GM21619 (cell line): ENCODE results near the gene DCLK1.

ENCODE experiments used
- ATAC-seq: cut with Tn5 transposase; IDR thresholded peaks from one replicate; pipeline ENCODE4 v1.9.1; 2021; ENCODE audit not compliant: unreplicated experiment

Gene DCLK1

DNA sequence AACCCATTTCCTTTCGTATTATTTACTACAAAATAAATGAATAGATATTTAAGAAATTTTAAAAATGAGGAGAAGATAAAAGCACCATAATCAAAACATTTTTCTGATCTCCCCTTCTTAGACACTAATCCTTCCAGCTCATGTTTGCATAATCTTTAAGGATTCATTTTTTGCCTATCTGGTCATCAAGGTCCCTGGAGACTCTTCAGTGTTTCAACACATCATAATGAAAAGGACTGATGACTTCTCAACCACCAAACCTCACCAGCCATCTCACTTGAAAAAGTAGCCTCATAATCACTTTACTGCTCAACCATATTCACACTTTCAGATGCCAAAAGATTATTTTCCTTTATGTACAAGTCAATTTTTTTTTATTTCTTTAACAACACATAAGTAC lies 80.1 kb downstream of the DCLK1 start:
- no peak for ATAC-seq

DNA sequence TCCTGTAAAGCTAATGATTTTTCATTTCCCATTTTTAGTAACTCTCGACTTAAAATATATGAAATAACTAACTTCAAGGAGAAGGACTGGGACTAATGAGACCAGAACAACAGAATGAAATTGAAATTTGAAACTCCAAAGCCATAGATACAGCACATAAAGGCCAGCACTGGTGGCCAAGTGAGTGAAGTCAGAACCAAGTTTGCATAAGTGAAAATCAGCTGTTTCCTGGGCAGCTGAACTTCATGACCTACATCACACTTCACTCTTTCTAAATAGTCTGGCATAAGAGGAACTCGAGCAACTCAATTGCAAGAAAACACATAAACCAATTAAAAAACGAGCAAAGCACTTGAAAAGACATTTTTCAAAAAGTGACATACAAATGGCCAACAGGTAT lies 84.5 kb downstream of the DCLK1 start:
- ATAC-seq, result no peak

DNA sequence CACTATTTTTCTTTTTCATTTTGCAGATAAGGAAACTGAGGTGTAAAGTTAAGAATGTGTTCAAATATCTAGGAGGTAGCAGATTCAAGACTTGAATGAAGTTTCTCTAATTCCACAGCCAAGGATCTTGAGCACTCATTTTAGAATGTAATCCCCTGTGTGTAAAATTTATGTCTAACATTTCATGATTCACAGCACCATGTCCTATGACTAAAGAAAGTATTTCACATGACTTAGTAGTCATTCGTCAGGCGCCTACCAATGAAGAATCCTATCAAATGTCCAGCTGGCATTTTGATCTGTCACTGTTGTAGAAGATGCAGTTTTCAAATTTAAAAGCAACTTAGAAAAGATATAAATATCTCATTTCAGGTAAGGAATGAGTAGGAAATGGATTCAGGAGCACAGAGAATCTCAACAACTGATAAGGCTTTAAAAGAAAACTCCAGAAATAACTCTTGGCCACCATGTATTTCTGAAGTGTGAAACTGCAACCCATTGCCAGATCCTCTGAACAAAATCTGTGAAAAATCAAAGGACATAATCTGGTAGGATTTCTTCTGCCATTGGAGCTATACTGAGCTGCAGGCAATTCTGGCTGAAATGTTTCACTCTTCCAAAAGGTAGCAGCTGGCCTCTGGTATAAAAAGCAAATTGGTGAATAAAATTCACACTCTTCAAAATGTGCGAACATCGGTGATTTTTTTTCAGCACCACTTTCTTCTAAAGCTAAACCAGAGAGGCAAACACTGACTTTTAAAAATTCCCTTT lies 92.2 kb downstream of the DCLK1 start:
- ATAC-seq, result no peak

DNA sequence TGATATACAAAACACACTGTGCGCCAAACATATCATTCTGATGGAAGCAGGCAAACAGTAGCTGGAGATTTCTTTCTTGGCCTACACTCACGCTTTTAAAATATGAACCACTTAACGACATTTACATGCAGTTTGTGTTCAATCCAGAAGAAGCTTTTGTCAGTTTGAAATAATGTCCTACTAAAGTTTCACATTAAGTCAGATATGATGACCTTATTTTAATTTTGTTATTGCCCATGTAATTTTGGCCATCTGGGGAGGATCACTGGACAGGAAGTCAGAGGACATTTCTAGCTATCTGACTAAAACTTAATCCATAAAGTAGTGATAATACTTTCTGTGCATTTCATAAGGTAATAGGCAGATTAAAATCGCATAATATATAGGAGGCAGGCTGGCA lies 98.1 kb downstream of the DCLK1 start:
- ATAC-seq, result no peak

DNA sequence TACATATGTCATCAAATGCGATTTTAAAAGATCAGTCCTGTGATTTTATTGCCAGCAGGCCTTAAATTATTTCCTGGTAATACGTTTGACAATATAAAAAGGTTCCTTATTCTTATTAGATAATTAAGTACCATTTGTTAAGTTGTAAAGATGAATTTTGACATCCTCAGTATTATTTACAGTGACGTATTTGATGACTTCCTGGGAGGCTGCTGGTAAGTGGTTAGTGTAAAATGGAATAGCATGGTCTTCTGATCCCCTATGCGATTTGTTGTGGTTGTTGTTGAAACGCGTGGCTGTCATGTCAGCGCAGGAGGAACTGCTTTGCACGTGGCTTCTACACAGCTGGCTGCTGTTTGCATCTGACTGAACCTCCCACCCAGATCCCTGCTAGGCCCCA lies 99.7 kb downstream of the DCLK1 start:
- no peak for ATAC-seq

DNA sequence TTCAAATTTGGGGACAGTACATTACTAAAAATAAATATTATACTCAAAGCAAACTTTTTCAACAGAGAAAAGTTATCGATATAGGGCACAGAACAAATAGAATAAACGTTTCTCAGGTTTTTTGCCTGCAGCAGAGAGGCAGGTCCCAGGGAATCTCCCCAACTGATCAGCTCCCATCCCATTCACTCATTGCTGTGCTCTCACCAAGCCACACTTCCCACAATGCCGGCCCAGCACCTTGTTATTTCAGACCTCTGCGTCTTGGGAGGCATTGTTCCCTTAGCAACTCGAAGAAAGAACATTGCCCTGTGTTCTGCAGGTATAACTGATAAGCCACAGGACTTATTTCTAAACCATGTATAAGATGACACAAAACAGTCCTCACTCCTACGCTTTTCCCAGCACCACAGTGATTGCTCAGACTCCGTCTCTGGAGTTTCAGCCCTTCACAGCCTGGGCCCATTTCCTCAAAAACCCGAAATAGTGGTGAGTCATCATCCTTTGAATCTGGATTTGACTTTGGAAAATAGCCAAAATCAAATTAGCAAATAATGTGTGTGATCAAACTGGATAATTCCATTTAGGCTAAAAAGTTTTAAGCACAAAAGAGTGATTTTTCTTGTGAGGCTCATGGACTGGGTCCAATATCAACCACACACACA lies 100.4 kb downstream of the DCLK1 start:
- ATAC-seq, result no peak

DNA sequence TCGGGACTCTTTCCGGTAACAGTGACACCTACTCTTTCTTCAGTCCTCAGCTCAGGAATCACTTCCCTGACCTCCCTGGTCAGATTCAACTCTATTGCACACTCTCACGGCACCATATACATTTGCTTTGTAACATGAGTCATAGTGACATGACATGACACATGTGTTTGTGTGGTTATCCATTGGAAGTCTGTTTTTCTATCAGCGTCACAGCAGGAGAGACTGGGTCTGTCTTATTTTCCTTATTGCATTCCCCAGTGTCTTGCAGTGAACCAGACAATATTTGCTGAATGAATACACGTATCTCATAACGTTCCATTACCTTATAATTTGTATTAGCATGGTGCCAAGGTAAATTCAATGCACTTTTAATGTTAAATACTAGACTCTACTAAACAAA lies 102.0 kb downstream of the DCLK1 start:
- no peak for ATAC-seq

DNA sequence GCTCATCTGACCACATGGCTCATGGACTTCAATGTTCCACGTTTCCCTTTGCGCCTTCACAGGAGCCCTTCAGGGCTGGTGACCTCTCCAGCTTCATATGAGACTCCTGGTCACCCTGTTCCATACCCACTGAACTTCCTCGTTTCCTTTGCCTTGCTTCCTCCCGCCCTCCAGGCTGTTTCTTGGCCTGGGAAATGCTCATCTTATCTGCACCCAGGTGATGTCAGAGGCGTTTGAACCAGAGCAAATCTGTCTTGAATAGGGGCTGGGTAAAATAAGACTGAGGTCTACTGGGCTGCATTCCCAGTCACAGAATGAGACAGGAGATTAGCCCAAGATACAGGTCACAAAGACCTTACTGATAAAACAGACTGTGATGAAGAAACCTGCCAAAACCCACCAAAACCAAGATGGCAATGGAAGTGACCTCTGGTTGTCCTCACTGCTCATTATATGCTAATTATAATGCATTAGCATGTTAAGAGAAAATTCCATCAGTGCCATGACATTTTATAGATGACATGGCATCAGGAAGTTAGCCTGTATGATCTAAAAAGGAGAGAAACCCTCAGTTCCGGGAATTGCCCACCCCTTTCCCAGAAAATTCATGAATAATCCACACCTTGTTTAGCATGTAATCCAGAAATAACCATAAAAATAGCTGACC lies 102.7 kb downstream of the DCLK1 start:
- ATAC-seq, result no peak

DNA sequence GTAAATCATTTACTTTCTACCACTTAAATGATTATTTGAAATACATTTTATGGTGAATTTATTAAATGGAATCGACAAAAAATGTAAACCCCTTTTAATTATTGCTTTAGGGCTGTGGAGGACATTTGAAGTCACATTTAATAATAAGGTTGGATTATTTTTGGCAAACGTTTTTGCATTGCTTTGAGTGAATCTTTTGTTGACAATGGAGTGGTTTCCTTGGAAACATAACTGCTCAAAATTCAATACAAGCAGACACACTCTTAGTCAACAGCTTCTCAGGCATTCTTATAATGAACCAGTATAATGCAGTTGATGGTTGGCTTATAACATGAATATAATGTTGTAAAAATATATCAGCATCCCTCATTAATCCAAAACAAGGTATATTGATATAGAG lies 104.7 kb downstream of the DCLK1 start:
- ATAC-seq, result no peak

DNA sequence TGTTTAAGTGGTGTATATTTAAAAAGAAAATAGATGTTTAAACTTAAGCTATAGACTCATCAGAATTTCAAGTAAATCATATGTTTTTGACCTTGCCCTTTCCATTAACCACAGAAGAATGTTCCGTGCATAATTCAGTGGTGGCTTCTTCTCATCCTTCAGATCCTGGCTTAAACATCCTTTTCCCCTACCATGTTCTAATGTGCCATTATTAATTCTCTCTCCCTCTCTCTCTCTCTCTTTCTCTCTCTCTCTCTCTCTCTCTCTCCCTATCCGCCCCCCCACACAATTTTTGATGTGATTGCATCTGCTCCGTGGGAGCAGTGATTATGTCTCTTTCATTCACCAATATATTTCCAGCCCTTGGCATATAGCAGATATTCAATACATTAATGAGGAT lies 116.4 kb downstream of the DCLK1 start:
- no peak for ATAC-seq

DNA sequence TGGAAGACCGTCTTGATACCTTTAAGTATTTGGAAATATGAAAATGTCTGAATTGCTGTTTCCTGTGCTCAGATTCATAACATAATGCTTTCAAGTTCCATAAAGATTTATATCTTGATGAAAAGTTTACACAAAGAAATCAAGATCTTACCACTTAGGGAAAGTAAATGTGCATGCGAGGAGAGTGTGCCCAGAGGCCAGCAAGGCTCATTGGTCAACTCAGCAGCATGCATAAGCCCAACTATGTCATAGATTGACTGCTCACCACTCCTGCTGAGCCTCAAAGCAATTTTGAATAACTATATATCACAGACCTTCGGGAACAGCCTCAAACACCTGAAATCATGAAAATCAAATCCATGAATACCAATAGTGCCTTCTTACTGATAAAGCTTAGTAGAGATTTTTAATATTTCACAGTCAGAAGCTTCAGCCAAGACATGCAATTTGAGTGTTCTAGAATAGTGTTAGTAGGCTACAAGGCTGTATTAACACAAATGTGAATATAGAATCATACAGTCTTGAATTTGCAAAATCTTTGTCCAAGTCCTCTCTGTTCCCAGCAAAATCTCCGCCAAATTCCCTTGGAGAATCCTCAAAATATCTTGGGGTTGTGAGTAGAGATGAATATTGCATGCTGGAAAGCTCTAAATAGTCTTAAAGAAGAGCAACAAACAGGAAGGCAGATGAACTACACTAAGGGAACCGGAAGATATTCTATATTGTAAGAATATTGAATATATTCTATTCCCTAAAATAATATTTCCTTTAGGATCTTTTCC lies 124.1 kb downstream of the DCLK1 start:
- ATAC-seq, result no peak

DNA sequence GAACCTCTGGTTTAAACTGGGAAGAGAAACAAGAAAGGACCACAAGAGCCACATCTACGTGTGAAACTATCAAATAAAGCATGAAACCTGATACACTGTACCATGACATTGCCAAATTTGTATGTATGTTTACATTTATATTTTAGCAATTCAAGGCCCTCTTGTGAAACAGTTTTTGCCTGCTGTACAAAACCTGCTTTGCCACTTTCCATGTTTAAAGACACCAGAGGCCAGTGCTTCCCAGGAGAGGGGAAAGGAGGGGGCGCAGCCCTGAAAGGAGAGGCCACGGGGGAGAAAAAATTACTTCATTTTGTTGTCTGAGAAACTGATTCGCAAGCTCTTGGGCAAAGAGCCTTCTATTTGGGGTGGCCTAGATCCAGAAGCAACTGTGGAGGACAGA lies 124.8 kb downstream of the DCLK1 start:
- no peak for ATAC-seq

DNA sequence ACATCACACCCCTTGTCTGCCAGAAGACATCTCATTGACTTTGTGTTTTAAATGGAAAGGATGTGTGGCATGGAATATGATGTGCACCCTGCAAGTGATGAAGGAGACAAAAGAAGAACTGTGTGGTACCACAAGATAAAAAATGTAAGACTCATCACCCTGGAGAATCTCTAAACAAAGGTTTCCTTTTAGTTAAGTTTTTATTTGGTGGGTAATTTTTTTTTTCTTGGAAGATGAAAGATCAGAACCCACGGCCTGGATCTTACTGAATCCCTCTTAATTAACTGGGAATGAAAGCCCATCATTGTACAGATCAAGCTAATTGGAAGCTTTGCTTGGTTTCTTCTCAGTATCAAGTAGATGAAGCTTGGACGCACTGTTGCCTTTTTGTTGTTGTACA lies 129.6 kb downstream of the DCLK1 start:
- ATAC-seq, result no peak

DNA sequence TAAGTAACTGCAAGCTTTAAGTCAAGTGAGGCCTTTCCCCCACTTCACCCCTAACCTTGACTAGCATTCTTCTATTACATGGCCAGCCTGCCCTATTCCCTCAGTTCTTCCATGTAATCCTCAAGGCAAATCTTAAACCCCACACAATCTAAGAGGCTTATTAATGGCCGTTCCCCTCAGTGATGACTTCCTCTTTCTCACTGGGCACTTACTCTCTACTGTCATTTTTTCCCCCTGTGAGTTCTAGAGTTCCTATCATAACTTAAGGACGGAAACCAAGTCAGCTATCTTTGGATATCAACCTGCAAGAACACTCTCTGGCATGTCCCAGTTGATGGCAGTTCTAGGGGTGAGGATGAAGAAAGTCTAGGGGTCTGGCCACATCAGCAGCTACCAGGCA lies 131.2 kb downstream of the DCLK1 start:
- ATAC-seq, result no peak

DNA sequence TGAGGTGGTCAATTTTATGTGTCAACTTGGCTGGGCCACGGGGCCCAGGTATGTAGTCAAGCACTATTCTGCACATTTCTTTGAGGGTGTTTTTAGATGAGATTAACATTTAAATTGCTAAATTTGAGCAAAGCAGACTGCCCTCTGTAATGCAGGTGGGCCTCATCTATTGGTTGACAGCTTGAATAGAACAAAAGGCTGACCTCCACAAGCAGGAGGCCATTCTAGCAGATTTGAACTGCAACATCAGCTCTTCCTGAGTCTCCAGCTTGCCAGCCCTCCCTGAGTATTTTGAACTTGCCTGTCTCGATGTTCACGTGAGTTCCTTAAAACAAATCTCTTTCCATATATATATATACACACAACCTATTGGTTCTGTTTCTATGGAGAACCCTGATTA lies 134.8 kb downstream of the DCLK1 start:
- ATAC-seq, result no peak

DNA sequence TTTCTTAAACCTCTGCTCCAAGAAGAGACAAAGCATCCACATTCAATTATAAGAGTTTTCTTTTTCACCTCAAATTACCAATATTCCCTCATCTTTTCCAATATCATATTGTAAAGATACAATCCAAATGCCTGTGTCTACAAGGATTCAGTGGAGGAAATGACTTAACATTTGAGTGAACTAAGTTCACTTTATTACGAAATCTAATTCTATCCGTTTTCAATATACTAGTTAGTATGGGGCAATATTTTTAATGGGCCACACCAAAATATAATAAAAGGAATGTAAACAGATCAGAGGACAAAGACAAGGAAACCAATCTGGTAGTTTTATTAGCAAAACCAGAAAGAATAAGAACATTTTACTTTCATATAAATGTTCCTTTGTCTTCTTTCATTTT lies 136.0 kb downstream of the DCLK1 start:
- no peak for ATAC-seq

DNA sequence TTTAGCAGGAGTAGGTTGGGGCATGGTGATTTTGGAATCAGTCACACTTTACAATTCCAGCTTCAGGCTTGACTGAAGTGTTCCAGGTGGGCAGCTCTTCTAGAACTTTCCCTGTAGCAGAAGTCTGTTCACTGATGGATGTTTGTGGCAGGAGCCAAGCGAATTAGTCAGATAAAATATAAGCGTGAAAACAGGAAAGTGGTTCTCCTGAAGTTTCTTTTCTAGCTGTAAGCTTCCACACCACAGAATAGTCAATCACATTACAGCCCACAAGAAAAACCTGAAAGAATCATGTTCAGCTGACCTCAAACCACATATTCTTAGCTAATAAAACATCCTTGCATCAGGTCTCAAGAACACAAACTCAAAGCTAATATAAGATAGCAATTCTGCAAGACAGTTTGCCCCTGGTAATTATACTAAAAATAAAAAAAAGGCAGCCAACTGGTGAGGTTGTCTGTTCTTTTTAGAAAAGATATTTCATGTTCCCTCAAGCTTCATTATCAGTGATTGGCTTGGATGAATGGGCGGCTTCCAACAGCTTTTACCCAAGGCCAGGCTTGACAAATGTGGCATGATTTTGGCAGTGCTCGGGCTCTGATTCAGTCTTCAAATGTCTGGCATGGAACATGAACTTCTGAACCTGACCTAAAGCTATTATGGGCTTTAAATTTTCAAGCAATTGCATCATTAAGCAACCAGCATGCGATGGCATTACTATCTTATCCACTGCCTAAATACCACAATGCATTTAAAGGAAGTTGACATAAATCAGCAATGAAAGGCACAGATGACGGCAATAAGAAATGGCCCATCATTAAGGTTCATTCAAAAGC lies 136.8 kb downstream of the DCLK1 start:
- ATAC-seq, result no peak

DNA sequence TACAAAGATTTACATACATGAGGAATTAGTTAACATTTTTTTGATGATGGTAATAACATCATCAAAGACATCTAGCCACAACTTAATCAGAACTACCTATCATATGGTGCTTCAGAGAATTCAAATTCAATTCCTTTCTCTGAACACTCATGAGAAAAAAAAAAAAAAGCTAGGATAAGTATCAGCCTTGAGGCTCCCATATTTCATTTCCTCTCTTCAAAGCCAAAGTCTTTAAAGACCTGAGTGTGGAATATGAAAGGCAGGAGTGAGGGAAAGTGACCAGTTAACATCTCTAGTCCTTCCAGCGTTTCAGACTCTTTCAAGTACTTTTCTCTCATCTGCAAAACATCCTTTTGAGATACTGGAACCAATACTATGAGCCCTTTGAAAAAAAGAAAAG lies 137.5 kb downstream of the DCLK1 start:
- no peak for ATAC-seq

DNA sequence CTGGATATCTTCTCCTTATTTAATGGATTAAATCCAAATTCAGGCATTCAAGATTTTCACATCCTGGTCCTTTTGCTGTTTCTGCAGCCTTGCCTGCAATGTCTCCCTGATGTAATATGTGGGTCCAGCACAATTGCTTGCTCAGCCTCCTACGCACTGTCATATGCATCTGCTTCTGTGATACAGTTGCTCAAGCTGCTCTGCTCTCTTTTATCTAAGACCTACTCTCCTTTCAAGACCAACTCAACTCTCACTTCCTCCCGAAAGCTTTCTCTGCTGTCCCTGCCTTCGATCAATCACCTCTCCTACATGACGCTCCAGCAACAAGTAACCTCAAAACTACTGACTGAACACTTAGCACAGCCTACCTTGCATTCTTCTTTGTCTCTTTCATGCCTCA lies 138.2 kb downstream of the DCLK1 start:
- ATAC-seq, result no peak

DNA sequence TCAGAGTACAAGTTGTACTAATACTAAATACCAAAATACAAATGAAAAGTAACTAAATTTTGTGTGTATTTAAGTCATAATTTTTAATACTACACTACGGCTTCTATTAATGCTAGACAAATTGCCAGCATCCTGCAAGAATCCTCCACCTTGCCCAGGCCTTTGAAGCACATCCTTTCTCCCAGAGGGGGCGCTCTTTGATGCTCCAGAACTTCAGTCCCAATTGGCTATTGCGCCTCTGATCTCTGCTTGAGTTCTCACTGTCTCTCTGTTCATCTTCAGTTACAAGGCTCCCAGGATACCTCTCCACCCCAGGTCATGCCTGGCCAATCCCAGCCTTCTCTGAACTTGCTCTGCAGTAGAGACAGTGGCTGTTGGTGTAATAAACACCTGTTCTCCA lies 141.0 kb downstream of the DCLK1 start:
- ATAC-seq, result no peak

DNA sequence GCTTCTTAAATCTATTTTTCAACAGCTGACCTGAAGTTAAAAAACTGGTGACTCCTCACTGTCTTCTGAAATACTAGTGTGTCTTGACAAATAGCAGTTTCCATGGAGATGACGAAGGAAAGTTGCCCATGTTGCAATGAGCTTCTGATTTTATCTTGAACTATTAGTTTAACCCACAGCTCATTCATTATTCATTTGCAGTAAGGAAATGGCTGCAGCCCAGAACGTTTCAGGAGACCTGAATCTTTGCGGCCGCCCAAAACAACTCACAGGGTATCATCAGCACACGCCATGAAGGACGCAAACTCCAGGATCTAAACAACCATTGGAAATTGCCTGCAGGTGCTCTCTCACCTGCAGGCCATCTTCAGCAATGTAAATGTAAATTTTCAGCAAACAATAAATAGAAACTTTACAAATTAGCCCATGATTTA lies 142.5 kb downstream of the DCLK1 start:
- ATAC-seq, result no peak
